Activated T-cell treated with anti-CD3 and anti-CD28 coated beads, Interleukin-2, amount 50 U/mL, for 48 hours (primary cell): Measurements from ENCODE around the gene COX6B1.
"Not testable (repeated sequence)": the region's sequence is repeated elsewhere in the genome, so short reads cannot be mapped to it uniquely, and the experiment has no call there.

ENCODE experiments used
- DNase-seq, 2 experiments: peaks; one replicate each; pipeline ENCODE4 v3.0.0-alpha.2; 2020

Gene COX6B1

GRCh38 chr19:35648017-35648961 lies at the start of gene COX6B1:
Gene COX6B1 (plus strand): TSS chr19:35648323. CDS start chr19:35651244, 2,921 bp downstream.
- DNase-seq, result peak; percentile 91 to 92

- DNase-seq, result no peak
These were observed 46.2 kb upstream of the COX6B1 start for GRCh38 chr19:35601971-35602370.

- DNase-seq, result not testable (repeated sequence)
These were observed 43.7 kb upstream of the COX6B1 start for GRCh38 chr19:35604436-35604835.

- DNase-seq, result not testable (repeated sequence)
These were observed 41.0 kb upstream of the COX6B1 start for GRCh38 chr19:35607170-35607569.

GRCh38 chr19:35607661-35608060 lies 40.5 kb upstream of the COX6B1 start:
- no peak for DNase-seq

GRCh38 chr19:35608251-35608650 lies 39.9 kb upstream of the COX6B1 start:
- DNase-seq, result no peak

GRCh38 chr19:35609851-35610353 lies 38.2 kb upstream of the COX6B1 start:
- DNase-seq, result peak in 1 of 2 experiments; percentile 35

GRCh38 chr19:35612224-35612558 lies 35.9 kb upstream of the COX6B1 start:
- DNase-seq, result peak in 1 of 2 experiments; percentile 25

- DNase-seq, result peak; percentile 98 to 99
These were observed 35.4 kb upstream of the COX6B1 start, which contains the start of gene HAUS5 for GRCh38 chr19:35612559-35613321. Gene HAUS5 (plus strand): TSS chr19:35612735. CDS start chr19:35612795, 60 bp downstream.

- DNase-seq, result no peak
These were observed 34.5 kb upstream of the COX6B1 start for GRCh38 chr19:35613574-35613973.

- DNase-seq, result no peak
These were observed 33.1 kb upstream of the COX6B1 start for GRCh38 chr19:35615036-35615435.

GRCh38 chr19:35618857-35619256 lies 29.3 kb upstream of the COX6B1 start:
- DNase-seq, result no peak

GRCh38 chr19:35619290-35619923 lies 28.7 kb upstream of the COX6B1 start:
- DNase-seq, result no peak

- DNase-seq, result no peak
These were observed 28.1 kb upstream of the COX6B1 start for GRCh38 chr19:35620001-35620400.

GRCh38 chr19:35621708-35622107 lies 26.4 kb upstream of the COX6B1 start:
- DNase-seq, result no peak

GRCh38 chr19:35622750-35623149 lies 25.4 kb upstream of the COX6B1 start:
- DNase-seq, result no peak

- DNase-seq, result no peak
These were observed 24.7 kb upstream of the COX6B1 start for GRCh38 chr19:35623327-35624010.

GRCh38 chr19:35628264-35628564 lies 19.9 kb upstream of the COX6B1 start:
- DNase-seq, result no peak

- peak; percentile 99 for DNase-seq
These were observed 19.4 kb upstream of the COX6B1 start, which contains the start of gene RBM42 for GRCh38 chr19:35628565-35629331. Gene RBM42 (plus strand): TSS chr19:35629036. CDS start chr19:35629154, 118 bp downstream.

GRCh38 chr19:35629332-35629633 lies 18.8 kb upstream of the COX6B1 start:
- no peak for DNase-seq

- no peak for DNase-seq
These were observed 14.2 kb upstream of the COX6B1 start for GRCh38 chr19:35633727-35634440.
